ENCODE results near the gene SLC38A4. TPM values are rescaled to one million over a fixed set of nuclear protein-coding genes. Genes with fewer than 3 reads are reported as not detected.
"Not testable (repeated sequence)": the region's sequence is repeated elsewhere in the genome, so short reads cannot be mapped to it uniquely, and the experiment has no call there.

Gene SLC38A4
- not detected for total RNA-seq

DNA sequence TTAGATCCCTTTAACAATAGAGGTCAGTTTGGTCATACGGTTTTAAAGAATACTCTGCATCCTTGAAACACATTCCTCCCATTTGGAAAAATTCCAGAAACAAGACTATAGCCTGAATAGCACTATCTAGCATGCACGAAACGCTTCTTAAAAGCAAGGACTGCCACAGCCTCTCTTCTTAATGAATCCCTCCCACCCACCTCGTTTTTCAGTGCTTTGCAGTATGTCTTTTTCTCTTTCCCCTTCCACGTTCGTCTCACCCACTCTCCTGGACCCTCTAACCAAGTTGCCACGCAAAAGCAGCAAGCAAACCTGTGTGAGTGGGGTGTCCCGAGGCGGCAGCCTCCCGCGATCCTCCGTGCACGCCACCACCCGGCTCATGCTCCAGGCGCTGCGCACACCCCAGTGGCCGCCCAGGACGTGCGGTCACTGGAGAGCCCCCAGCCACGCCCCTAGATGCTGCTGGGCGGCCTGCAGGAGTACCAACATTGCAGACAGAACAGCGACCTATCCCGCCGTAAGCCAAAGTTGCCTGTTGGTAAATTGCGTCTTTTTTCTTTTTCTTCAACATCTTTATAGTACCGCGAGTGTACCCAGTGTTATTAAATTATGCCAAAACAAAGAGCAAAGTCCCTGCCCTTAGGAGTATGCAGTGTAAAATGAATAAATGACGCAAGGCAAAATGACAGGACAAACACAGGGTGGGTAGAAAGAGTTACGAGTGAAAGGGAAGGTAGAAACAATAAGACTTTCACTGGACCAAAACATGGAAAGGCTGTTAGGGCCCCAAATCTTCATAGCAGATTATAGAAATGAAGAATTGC is at the start of gene SLC38A4:
Gene SLC38A4 (minus strand): TSS at position 407 of the 824 bp plus-strand sequence. CDS start 32,926 bp downstream, outside the sequence.
- Mint-ChIP-seq H3K36me3 (ENCODE audit: low read depth) (no peaks in the 10 kb centered on the region), H3K4me1 (ENCODE audit: low read depth) (peaks cover 2% of the 10 kb centered on the region), H3K27ac (no peak within 1 kb of the TSS), H3K27me3 (ENCODE audit: low read depth) (peaks cover 51% of the 10 kb centered on the region), H3K9me3 (no peaks in the 10 kb centered on the region), H3K4me3 (no peak within 1 kb of the TSS)
- intact Hi-C loops (cut with micrococcal nuclease), result no loop called here
- CTCF ChIA-PET, result no interaction called here
- DNase-seq, result no peak

GRCh38 chr12:46875095-46875494 is 49.3 kb upstream of the SLC38A4 start:
- Mint-ChIP-seq H3K27ac (no peak overlapping the region), H3K9me3 (peaks cover 8% of the 10 kb centered on the region), H3K4me3 (no peak overlapping the region), H3K36me3 (ENCODE audit: low read depth) (no peaks in the 10 kb centered on the region), H3K4me1 (ENCODE audit: low read depth) (no peaks in the 10 kb centered on the region), H3K27me3 (ENCODE audit: low read depth) (peaks cover 20% of the 10 kb centered on the region)
- intact Hi-C loops (cut with micrococcal nuclease), result no loop called here
- CTCF ChIA-PET, result no interaction called here
- DNase-seq, result no peak

GRCh38 chr12:46874642-46875041 is 48.8 kb upstream of the SLC38A4 start:
- intact Hi-C loops (cut with micrococcal nuclease), result no loop called here
- Mint-ChIP-seq H3K9me3 (peaks cover 8% of the 10 kb centered on the region), H3K27me3 (ENCODE audit: low read depth) (peaks cover 20% of the 10 kb centered on the region), H3K36me3 (ENCODE audit: low read depth) (no peaks in the 10 kb centered on the region), H3K27ac (no peak overlapping the region), H3K4me1 (ENCODE audit: low read depth) (no peaks in the 10 kb centered on the region), H3K4me3 (no peak overlapping the region)
- no peak for DNase-seq
- CTCF ChIA-PET, result no interaction called here

- H3K4me1 Mint-ChIP-seq (ENCODE audit: low read depth), result no peaks in the 10 kb centered on the region
- intact Hi-C loops (cut with micrococcal nuclease), result no loop called here
- H3K36me3 Mint-ChIP-seq (ENCODE audit: low read depth), result no peaks in the 10 kb centered on the region
- H3K9me3 Mint-ChIP-seq, result peaks cover 8% of the 10 kb centered on the region
- H3K27ac Mint-ChIP-seq, result no peak overlapping the region
- CTCF ChIA-PET, result no interaction called here
- peaks cover 9% of the 10 kb centered on the region for H3K27me3 Mint-ChIP-seq (ENCODE audit: low read depth)
- H3K4me3 Mint-ChIP-seq, result no peak overlapping the region
- DNase-seq, result no peak
Measured at GRCh38 chr12:46872135-46872534, 46.3 kb upstream of the SLC38A4 start.

DNA sequence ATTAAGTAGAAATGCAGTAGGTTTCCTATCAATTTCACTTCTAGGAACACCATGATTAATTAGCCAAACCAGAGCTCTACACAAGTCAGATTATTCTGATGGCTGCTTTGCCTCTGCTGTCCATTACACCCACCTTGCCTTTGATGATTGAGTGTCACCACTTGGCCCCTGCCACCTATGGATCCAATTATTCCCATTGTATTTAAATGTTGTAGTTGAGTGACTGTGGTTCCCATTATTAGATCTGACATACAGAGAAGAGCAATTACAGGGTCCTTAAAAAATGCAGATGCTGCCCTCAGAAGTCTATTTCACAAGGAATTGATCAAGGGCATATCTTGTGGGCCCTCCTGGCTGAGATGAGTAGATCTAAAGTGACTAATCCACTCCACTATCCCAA is 39.5 kb upstream of the SLC38A4 start:
- no peaks in the 10 kb centered on the region for H3K36me3 Mint-ChIP-seq (ENCODE audit: low read depth)
- intact Hi-C loops (cut with micrococcal nuclease), result no loop called here
- H3K4me1 Mint-ChIP-seq (ENCODE audit: low read depth), result no peaks in the 10 kb centered on the region
- H3K27me3 Mint-ChIP-seq (ENCODE audit: low read depth), result no peaks in the 10 kb centered on the region
- no peak overlapping the region for H3K27ac Mint-ChIP-seq
- DNase-seq, result no peak
- H3K4me3 Mint-ChIP-seq, result no peak overlapping the region
- peaks cover 9% of the 10 kb centered on the region for H3K9me3 Mint-ChIP-seq
- CTCF ChIA-PET, result no interaction called here

DNA sequence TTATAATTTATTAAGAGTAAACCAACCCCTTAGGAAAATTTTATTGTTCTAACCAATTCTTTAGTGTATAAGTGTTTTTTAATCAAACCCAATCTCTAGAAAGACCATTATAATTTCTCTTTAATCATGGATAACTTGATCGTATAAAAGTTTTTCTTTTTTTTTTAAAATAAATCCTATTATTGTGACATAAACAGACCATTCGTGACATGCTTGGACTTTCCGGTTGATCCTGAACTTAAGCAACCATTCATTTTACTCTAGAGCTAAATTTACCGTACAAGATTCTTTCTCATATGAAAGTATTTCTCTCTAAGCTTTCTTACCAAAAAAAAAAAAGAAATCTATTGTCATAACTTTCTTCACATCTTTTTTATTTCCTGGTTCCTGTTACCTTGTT is 32.6 kb upstream of the SLC38A4 start:
- Mint-ChIP-seq H3K4me3 (no peak overlapping the region), H3K4me1 (ENCODE audit: low read depth) (no peaks in the 10 kb centered on the region), H3K27ac (no peak overlapping the region), H3K9me3 (peaks cover 23% of the 10 kb centered on the region), H3K27me3 (ENCODE audit: low read depth) (no peaks in the 10 kb centered on the region), H3K36me3 (ENCODE audit: low read depth) (no peaks in the 10 kb centered on the region)
- intact Hi-C loops (cut with micrococcal nuclease), result no loop called here
- CTCF ChIA-PET, result no interaction called here
- no peak for DNase-seq

DNA sequence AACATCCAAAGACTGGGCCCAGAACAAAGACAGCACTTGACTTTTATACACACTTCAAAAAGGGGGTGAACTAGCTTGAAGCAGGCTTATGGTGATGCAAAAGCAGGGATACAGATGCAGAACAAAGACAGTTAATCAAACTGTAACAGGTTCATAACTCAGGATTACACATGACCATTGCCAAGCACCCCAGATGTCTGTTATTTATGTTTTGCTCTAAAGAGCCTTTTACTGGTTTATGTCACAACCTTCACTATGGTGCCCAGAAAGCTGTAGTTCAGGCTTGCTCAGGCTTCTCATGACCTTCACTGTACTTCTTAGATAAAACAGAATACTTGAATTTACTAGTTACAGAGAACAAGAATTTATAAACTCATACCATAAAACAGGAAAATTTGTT is 31.7 kb upstream of the SLC38A4 start:
- H3K9me3 Mint-ChIP-seq, result peaks cover 23% of the 10 kb centered on the region
- H3K4me3 Mint-ChIP-seq, result no peak overlapping the region
- intact Hi-C loops (cut with micrococcal nuclease), result no loop called here
- DNase-seq, result no peak
- CTCF ChIA-PET, result interaction anchor here (1.0 kb wide), 1 partner anchor 11 kb away, joined by 3 read pairs; no protein-coding TSS in a partner anchor
- no peak overlapping the region for H3K27ac Mint-ChIP-seq
- no peaks in the 10 kb centered on the region for H3K36me3 Mint-ChIP-seq (ENCODE audit: low read depth)
- no peaks in the 10 kb centered on the region for H3K27me3 Mint-ChIP-seq (ENCODE audit: low read depth)
- no peaks in the 10 kb centered on the region for H3K4me1 Mint-ChIP-seq (ENCODE audit: low read depth)

- Mint-ChIP-seq H3K36me3 (ENCODE audit: low read depth) (no peaks in the 10 kb centered on the region), H3K4me1 (ENCODE audit: low read depth) (no peaks in the 10 kb centered on the region), H3K4me3 (no peak overlapping the region), H3K9me3 (peaks cover 23% of the 10 kb centered on the region), H3K27ac (no peak overlapping the region), H3K27me3 (ENCODE audit: low read depth) (no peaks in the 10 kb centered on the region)
- CTCF ChIA-PET, result no interaction called here
- intact Hi-C loops (cut with micrococcal nuclease), result no loop called here
- no peak for DNase-seq
Measured at GRCh38 chr12:46855760-46856159, 30.0 kb upstream of the SLC38A4 start.

DNA sequence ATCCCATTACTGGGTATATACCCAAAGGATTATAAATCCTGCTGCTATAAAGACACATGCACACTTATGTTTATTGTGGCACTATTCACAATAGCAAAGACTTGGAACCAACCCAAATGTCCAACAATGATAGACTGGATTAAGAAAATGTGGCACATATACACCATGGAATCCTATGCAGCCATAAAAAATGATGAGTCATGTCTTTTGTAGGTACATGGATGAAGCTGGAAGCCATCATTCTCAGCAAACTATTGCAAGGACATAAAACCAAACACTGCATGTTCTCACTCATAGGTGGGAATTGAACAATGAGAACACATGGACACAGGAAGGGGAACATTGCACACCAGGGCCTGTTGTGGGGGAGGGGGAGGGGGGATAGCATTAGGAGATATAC is 28.4 kb upstream of the SLC38A4 start:
- intact Hi-C loops (cut with micrococcal nuclease); CTCF ChIA-PET; H3K36me3 Mint-ChIP-seq (ENCODE audit: low read depth); H3K4me1 Mint-ChIP-seq (ENCODE audit: low read depth); DNase-seq; H3K4me3 Mint-ChIP-seq; H3K27me3 Mint-ChIP-seq (ENCODE audit: low read depth); H3K27ac Mint-ChIP-seq: not testable (repeated sequence)
- H3K9me3 Mint-ChIP-seq, result peaks cover 21% of the 10 kb centered on the region

DNA sequence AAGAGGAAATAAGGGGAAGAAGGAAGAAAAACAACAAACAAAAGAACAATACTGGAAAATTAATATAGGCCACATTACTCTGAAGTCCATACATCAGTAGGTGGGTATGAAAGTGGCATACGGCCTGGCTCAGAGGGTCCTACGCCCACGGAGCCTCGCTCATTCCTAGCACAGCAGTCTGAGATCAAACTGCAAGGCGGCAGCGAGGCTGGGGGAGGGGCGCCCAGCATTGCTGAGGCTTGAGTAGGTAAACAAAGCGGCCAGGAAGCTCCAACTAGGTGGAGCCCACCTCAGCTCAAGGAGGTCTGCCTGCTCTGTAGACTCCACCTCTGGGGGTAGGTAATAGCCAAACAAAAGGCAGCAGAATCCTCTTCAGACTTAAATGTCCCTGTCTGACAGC is 23.0 kb upstream of the SLC38A4 start:
- H3K27me3 Mint-ChIP-seq (ENCODE audit: low read depth); H3K9me3 Mint-ChIP-seq; CTCF ChIA-PET; H3K4me1 Mint-ChIP-seq (ENCODE audit: low read depth); intact Hi-C loops (cut with micrococcal nuclease); H3K4me3 Mint-ChIP-seq; H3K27ac Mint-ChIP-seq; DNase-seq; H3K36me3 Mint-ChIP-seq (ENCODE audit: low read depth): not testable (repeated sequence)

DNA sequence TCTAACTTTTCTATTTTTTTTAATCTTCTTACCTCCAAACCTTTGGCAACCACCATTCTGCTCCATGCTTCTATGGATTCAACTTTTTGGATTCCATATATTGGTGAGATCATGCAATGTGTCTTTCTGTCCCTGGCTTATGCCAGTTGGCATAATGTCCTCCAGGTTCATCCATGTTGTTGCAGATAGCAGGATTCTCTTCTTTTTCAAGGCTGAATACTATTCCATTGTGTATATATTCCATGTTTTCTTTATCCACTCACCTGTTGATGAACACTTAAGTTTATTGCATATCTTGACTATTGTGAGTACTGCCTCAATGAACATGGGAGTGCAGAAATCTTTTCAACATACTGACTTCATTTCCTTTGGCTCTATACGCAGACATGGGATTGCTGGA is 21.2 kb upstream of the SLC38A4 start:
- CTCF ChIA-PET, result no interaction called here
- Mint-ChIP-seq H3K9me3 (no peaks in the 10 kb centered on the region), H3K4me1 (ENCODE audit: low read depth) (no peaks in the 10 kb centered on the region), H3K36me3 (ENCODE audit: low read depth) (no peaks in the 10 kb centered on the region), H3K4me3 (no peak overlapping the region), H3K27me3 (ENCODE audit: low read depth) (peaks cover 9% of the 10 kb centered on the region), H3K27ac (no peak overlapping the region)
- DNase-seq, result no peak
- intact Hi-C loops (cut with micrococcal nuclease), result no loop called here

DNA sequence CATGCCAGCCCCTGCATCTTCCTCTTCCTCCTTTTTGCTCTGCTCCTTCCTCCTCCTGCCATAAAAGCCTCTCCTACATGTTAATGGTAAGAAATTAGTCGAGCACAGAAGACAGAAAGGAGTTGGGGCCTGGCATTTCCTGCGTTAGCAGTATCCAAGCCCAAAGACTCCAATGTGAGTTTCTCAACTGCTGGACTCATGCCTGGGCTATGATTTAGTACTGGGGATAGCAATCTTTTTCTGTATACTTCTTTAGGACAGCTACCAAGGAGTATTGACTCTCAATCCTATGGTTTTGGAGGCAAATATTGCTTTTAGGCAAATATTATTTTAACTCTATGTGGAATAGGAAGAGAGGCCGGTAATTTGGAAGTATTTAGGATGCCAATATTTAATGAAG is 18.0 kb upstream of the SLC38A4 start:
- CTCF ChIA-PET, result no interaction called here
- Mint-ChIP-seq H3K4me1 (ENCODE audit: low read depth) (no peaks in the 10 kb centered on the region), H3K4me3 (no peak overlapping the region), H3K9me3 (no peaks in the 10 kb centered on the region), H3K27ac (no peak overlapping the region), H3K36me3 (ENCODE audit: low read depth) (no peaks in the 10 kb centered on the region), H3K27me3 (ENCODE audit: low read depth) (peaks cover 11% of the 10 kb centered on the region)
- intact Hi-C loops (cut with micrococcal nuclease), result no loop called here
- no peak for DNase-seq

GRCh38 chr12:46841891-46842290 is 16.1 kb upstream of the SLC38A4 start:
- Mint-ChIP-seq H3K4me3 (no peak overlapping the region), H3K9me3 (no peaks in the 10 kb centered on the region), H3K36me3 (ENCODE audit: low read depth) (no peaks in the 10 kb centered on the region), H3K4me1 (ENCODE audit: low read depth) (no peaks in the 10 kb centered on the region), H3K27me3 (ENCODE audit: low read depth) (peaks cover 11% of the 10 kb centered on the region), H3K27ac (no peak overlapping the region)
- intact Hi-C loops (cut with micrococcal nuclease), result no loop called here
- DNase-seq, result no peak
- CTCF ChIA-PET, result no interaction called here
